Activated T-cell treated with anti-CD3 and anti-CD28 coated beads, Interleukin-2, amount 50 U/mL, for 4 hours (primary cell): ENCODE results near the gene USP2. TPM values are rescaled to one million over a fixed set of nuclear protein-coding genes. Genes with fewer than 3 reads are reported as not detected.
A peak's percentile ranks its signal among the peaks of the same experiment; 100 is the strongest.

ENCODE experiments used
- ATAC-seq, 2 donors: fragments of 200-7000 bp; cut with Tn5 transposase; one replicate each; pipeline ENCODE4 v1.10.0; 2021
- DNase-seq: peaks from one replicate; pipeline ENCODE4 v3.0.0-alpha.2; 2020
- H3K27me3 Mint-ChIP-seq: one replicate; pipeline ENCODE4 v1.8.0; 2021; ENCODE audit warnings: low read depth, mixed read lengths
- H3K36me3 Mint-ChIP-seq: one replicate; pipeline ENCODE4 v1.8.0; 2022; ENCODE audit warnings: mixed read lengths; ENCODE audit not compliant: insufficient read depth
- H3K4me1 Mint-ChIP-seq: one replicate; pipeline ENCODE4 v1.8.0; 2021; ENCODE audit warnings: low read depth, mixed read lengths
- H3K4me3 Mint-ChIP-seq: one replicate; pipeline ENCODE4 v1.8.0; 2021; ENCODE audit warnings: mild to moderate bottlenecking, moderate library complexity, mixed read lengths
- H3K9me3 Mint-ChIP-seq: one replicate; pipeline ENCODE4 v1.8.0; 2021; ENCODE audit warnings: mixed read lengths
- total RNA-seq, 3 donors: library from RNA; stranded (reverse); gene quantifications; one replicate each; pipeline ENCODE4 v1.2.1, GENCODE V29; 2021

USP2 gene
- total RNA-seq, 3 donors from 2014 or later, result 0.19 to 0.53 (median 0.37) TPM

- DNase-seq (no peak), ATAC-seq (no peak)
- Mint-ChIP-seq H3K9me3 (no peaks in the 10 kb centered on the region), H3K36me3 (no peaks in the 10 kb centered on the region), H3K4me3 (no peak overlapping the region), H3K4me1 (peaks cover 5% of the 10 kb centered on the region), H3K27me3 (peaks cover 61% of the 10 kb centered on the region)
These were observed 13.8 kb downstream of the USP2 start for GRCh38 chr11:119367661-119368120.

GRCh38 chr11:119366690-119367620, 14.5 kb downstream of the USP2 start:
- DNase-seq (no peak), ATAC-seq (no peak)
- Mint-ChIP-seq H3K9me3 (no peaks in the 10 kb centered on the region), H3K4me1 (peaks cover 8% of the 10 kb centered on the region), H3K4me3 (no peak overlapping the region), H3K36me3 (no peaks in the 10 kb centered on the region), H3K27me3 (peaks cover 68% of the 10 kb centered on the region)

GRCh38 chr11:119365071-119365591, 16.4 kb downstream of the USP2 start:
- no peaks in the 10 kb centered on the region for H3K9me3 Mint-ChIP-seq
- H3K4me1 Mint-ChIP-seq, result peaks cover 11% of the 10 kb centered on the region
- peaks cover 62% of the 10 kb centered on the region for H3K27me3 Mint-ChIP-seq
- no peak overlapping the region for H3K4me3 Mint-ChIP-seq
- ATAC-seq (no peak), DNase-seq (no peak)
- no peaks in the 10 kb centered on the region for H3K36me3 Mint-ChIP-seq

- H3K27me3 Mint-ChIP-seq, result peaks cover 53% of the 10 kb centered on the region
- peak overlapping the region; percentile 75 for H3K4me3 Mint-ChIP-seq
- H3K4me1 Mint-ChIP-seq, result peaks cover 11% of the 10 kb centered on the region
- ATAC-seq, result peak; percentile 69 to 78
- peak; percentile 53 for DNase-seq
- no peaks in the 10 kb centered on the region for H3K36me3 Mint-ChIP-seq
- H3K9me3 Mint-ChIP-seq, result no peaks in the 10 kb centered on the region
These were observed 17.5 kb downstream of the USP2 start for GRCh38 chr11:119363851-119364590.

GRCh38 chr11:119363081-119363850, 18.2 kb downstream of the USP2 start:
- Mint-ChIP-seq H3K27me3 (peaks cover 50% of the 10 kb centered on the region), H3K36me3 (no peaks in the 10 kb centered on the region), H3K4me3 (peak overlapping the region; percentile 43), H3K4me1 (peaks cover 11% of the 10 kb centered on the region), H3K9me3 (no peaks in the 10 kb centered on the region)
- no peak for ATAC-seq
- DNase-seq, result no peak

- no peak for ATAC-seq
- peaks cover 46% of the 10 kb centered on the region for H3K27me3 Mint-ChIP-seq
- H3K36me3 Mint-ChIP-seq, result no peaks in the 10 kb centered on the region
- H3K4me3 Mint-ChIP-seq, result peak overlapping the region; percentile 43
- H3K9me3 Mint-ChIP-seq, result no peaks in the 10 kb centered on the region
- peaks cover 11% of the 10 kb centered on the region for H3K4me1 Mint-ChIP-seq
- no peak for DNase-seq
These were observed 18.8 kb downstream of the USP2 start for GRCh38 chr11:119362741-119363080.

- Mint-ChIP-seq H3K9me3 (no peaks in the 10 kb centered on the region), H3K4me3 (peak overlapping the region; percentile 33), H3K27me3 (peaks cover 45% of the 10 kb centered on the region), H3K4me1 (peaks cover 12% of the 10 kb centered on the region), H3K36me3 (no peaks in the 10 kb centered on the region)
- DNase-seq (no peak), ATAC-seq (no peak)
These were observed 19.4 kb downstream of the USP2 start for GRCh38 chr11:119361941-119362725.

GRCh38 chr11:119361056-119361787, 20.3 kb downstream of the USP2 start:
- Mint-ChIP-seq H3K9me3 (no peaks in the 10 kb centered on the region), H3K27me3 (peaks cover 36% of the 10 kb centered on the region), H3K4me3 (no peak overlapping the region), H3K36me3 (no peaks in the 10 kb centered on the region), H3K4me1 (peaks cover 12% of the 10 kb centered on the region)
- ATAC-seq (peak; percentile 79 to 84), DNase-seq (no peak)

GRCh38 chr11:119359365-119360214, 21.9 kb downstream of the USP2 start:
- Mint-ChIP-seq H3K4me1 (peaks cover 10% of the 10 kb centered on the region), H3K27me3 (peaks cover 24% of the 10 kb centered on the region), H3K9me3 (no peaks in the 10 kb centered on the region), H3K4me3 (no peak overlapping the region), H3K36me3 (no peaks in the 10 kb centered on the region)
- ATAC-seq (no peak), DNase-seq (no peak)

- Mint-ChIP-seq H3K36me3 (no peaks in the 10 kb centered on the region), H3K9me3 (no peaks in the 10 kb centered on the region), H3K27me3 (peaks cover 14% of the 10 kb centered on the region), H3K4me3 (peak overlapping the region; percentile 67), H3K4me1 (peaks cover 4% of the 10 kb centered on the region)
- DNase-seq (no peak), ATAC-seq (no peak)
These were observed 24.4 kb downstream of the USP2 start for GRCh38 chr11:119357074-119357473.

- ATAC-seq (peak; percentile 88 to 89), DNase-seq (peak; percentile 63)
- Mint-ChIP-seq H3K4me1 (peaks cover 4% of the 10 kb centered on the region), H3K4me3 (peak overlapping the region; percentile 82), H3K27me3 (peaks cover 17% of the 10 kb centered on the region), H3K9me3 (no peaks in the 10 kb centered on the region), H3K36me3 (no peaks in the 10 kb centered on the region)
These were observed 25.0 kb downstream of the USP2 start for GRCh38 chr11:119356349-119357031.
